Measurements from ENCODE around the gene MAD2L2. TPM values are rescaled to one million over a fixed set of nuclear protein-coding genes. Genes with fewer than 3 reads are reported as not detected.
"Not testable (repeated sequence)": the region's sequence is repeated elsewhere in the genome, so short reads cannot be mapped to it uniquely, and the experiment has no call there.

Gene MAD2L2
- total RNA-seq, 1 donor from 2014 or later, result 30.0 TPM

- no peaks in the 10 kb centered on the region for H3K9me3 ChIP-seq
- H3K4me3 ChIP-seq, result no peak overlapping the region
- peaks cover 9% of the 10 kb centered on the region for H3K27me3 ChIP-seq
- intact Hi-C loops (cut with DNase I), result loop anchor here (5.0 kb wide), 1 partner anchor 603 kb away; no protein-coding TSS in a partner anchor
- H3K4me1 ChIP-seq, result peaks cover 19% of the 10 kb centered on the region
- H3K36me3 ChIP-seq, result no peaks in the 10 kb centered on the region
- TF ChIP-seq CTCF (IDR thresholded peaks at IDR 0.05) (no peak), POLR2AphosphoS5 (IDR thresholded peaks at IDR 0.05; ENCODE audit: insufficient read depth in 1 of 2, low read depth in 1 of 2) (no peak), POLR2A (IDR thresholded peaks at IDR 0.05) (no peak)
- no peak for DNase-seq (ENCODE audit: extremely low spot score in 2 of 2)
- no peak overlapping the region for H3K27ac ChIP-seq
Measured at GRCh38 chr1:11645270-11645669, 35.7 kb downstream of the MAD2L2 start.

- H3K36me3 ChIP-seq, result no peaks in the 10 kb centered on the region
- no peak for DNase-seq (ENCODE audit: extremely low spot score in 2 of 2)
- no peak overlapping the region for H3K27ac ChIP-seq
- H3K27me3 ChIP-seq, result no peaks in the 10 kb centered on the region
- intact Hi-C loops (cut with DNase I), result no loop called here
- no peaks in the 10 kb centered on the region for H3K9me3 ChIP-seq
- peaks cover 5% of the 10 kb centered on the region for H3K4me1 ChIP-seq
- no peak for TF ChIP-seq POLR2A (IDR thresholded peaks at IDR 0.05)
- no peak for TF ChIP-seq POLR2AphosphoS5 (IDR thresholded peaks at IDR 0.05; ENCODE audit: insufficient read depth in 1 of 2, low read depth in 1 of 2)
- TF ChIP-seq CTCF (IDR thresholded peaks at IDR 0.05), result no peak
- no peak overlapping the region for H3K4me3 ChIP-seq
Measured at GRCh38 chr1:11643782-11644181, 37.2 kb downstream of the MAD2L2 start.

- intact Hi-C loops (cut with DNase I); H3K4me3 ChIP-seq; H3K4me1 ChIP-seq; H3K27me3 ChIP-seq; H3K9me3 ChIP-seq; DNase-seq (ENCODE audit: extremely low spot score in 2 of 2); H3K36me3 ChIP-seq; H3K27ac ChIP-seq: not testable (repeated sequence)
- TF ChIP-seq CTCF (IDR thresholded peaks at IDR 0.05), result peak; percentile 91 to 95 (median 91)
Measured at GRCh38 chr1:11642418-11643017, 38.4 kb downstream of the MAD2L2 start.

GRCh38 chr1:11641776-11642305 lies 39.1 kb downstream of the MAD2L2 start:
- no peaks in the 10 kb centered on the region for H3K27me3 ChIP-seq
- intact Hi-C loops (cut with DNase I), result no loop called here
- no peaks in the 10 kb centered on the region for H3K9me3 ChIP-seq
- no peak for DNase-seq (ENCODE audit: extremely low spot score in 2 of 2)
- H3K27ac ChIP-seq, result no peak overlapping the region
- H3K4me3 ChIP-seq, result no peak overlapping the region
- H3K36me3 ChIP-seq, result no peaks in the 10 kb centered on the region
- no peaks in the 10 kb centered on the region for H3K4me1 ChIP-seq
- no peak for TF ChIP-seq CTCF (IDR thresholded peaks at IDR 0.05)
- no peak for TF ChIP-seq POLR2AphosphoS5 (IDR thresholded peaks at IDR 0.05; ENCODE audit: insufficient read depth in 1 of 2, low read depth in 1 of 2)

- Histone ChIP-seq H3K4me3 (no peak overlapping the region), H3K9me3 (no peaks in the 10 kb centered on the region), H3K36me3 (no peaks in the 10 kb centered on the region), H3K4me1 (no peaks in the 10 kb centered on the region), H3K27ac (no peak overlapping the region), H3K27me3 (no peaks in the 10 kb centered on the region)
- intact Hi-C loops (cut with DNase I), result no loop called here
- DNase-seq (ENCODE audit: extremely low spot score in 2 of 2), result no peak
- TF ChIP-seq CTCF (IDR thresholded peaks at IDR 0.05), result no peak
Measured at GRCh38 chr1:11640944-11641343, 40.0 kb downstream of the MAD2L2 start.

Measured in vagina (tissue), 2 donors.